ENCODE results near the gene TUBG1. TPM values are rescaled to one million over a fixed set of nuclear protein-coding genes. Genes with fewer than 3 reads are reported as not detected.

The TUBG1 gene
- total RNA-seq: 10 to 100 TPM; 20.5 to 34.4 (median 22.8) TPM

DNA sequence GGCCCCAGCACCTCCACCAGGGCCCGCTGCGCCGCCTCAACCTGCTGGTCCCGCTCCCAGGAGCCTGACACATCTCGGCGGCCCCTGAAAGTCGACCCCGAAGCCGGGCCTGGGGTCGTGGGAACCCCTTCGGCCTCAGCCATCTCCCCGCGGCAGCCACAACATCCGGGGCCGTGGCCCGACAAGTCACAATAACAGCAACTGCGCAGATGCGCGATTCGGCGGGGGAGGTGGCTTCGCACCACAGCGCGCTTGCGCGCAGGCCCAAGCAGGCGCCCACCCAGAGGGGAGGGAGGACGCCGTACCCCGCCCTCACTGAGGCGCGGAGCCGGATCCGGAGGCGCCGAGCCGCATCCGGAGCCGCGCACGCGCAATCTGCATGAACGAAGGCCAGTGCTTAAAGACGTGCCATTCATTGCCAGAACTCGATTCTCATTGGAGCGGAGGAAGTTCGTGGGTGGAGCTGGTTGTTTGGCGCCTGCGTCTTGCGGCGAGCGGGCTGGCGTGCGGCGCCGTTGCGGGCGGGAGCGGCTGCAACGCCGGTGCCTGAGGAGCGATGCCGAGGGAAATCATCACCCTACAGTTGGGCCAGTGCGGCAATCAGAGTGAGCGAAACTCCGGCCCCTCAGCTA, at the start of gene TUBG1, which contains the start of gene RETREG3:
TSS of gene TUBG1 (plus strand) at position 502 of the 632 bp plus-strand sequence. CDS start at position 557, 55 bp downstream.
TSS of gene RETREG3 (minus strand) at position 193 of the 632 bp plus-strand sequence. CDS start at position 143, 50 bp downstream.
- no peaks in the 10 kb centered on the region for H3K9me3 ChIP-seq
- DNase-seq (ENCODE audit: low spot score in 2 of 2): peak; percentile 97 to 98
- intact Hi-C loops (cut with DNase I; ENCODE audit: low total_unique reads): loop anchor here (1.0 kb wide), 1 partner anchor 13 kb away; no protein-coding TSS in a partner anchor
- no peaks in the 10 kb centered on the region for H3K27me3 ChIP-seq
- H3K36me3 ChIP-seq: no peaks in the 10 kb centered on the region
- peak within 1 kb of the TSS; percentile 71 to 92 (median 83) for H3K4me3 ChIP-seq
- TF ChIP-seq POLR2AphosphoS5 (IDR thresholded peaks at IDR 0.05) (peak; percentile 66 to 93 (median 92)), POLR2A (IDR thresholded peaks at IDR 0.05) (peak; percentile 90), CTCF (IDR thresholded peaks at IDR 0.05) (peak; percentile 17 to 63 (median 58))
- H3K27ac ChIP-seq: peak within 1 kb of the TSS; percentile 92 to 94
- peaks cover 0 to 6% of the 10 kb centered on the region in 2 donors for H3K4me1 ChIP-seq

- TF ChIP-seq CTCF (IDR thresholded peaks at IDR 0.05): no peak
- TF ChIP-seq POLR2A (IDR thresholded peaks at IDR 0.05): no peak
- no peak for TF ChIP-seq POLR2AphosphoS5 (IDR thresholded peaks at IDR 0.05)
- no peak for DNase-seq (ENCODE audit: low spot score in 2 of 2)
- intact Hi-C loops (cut with DNase I; ENCODE audit: low total_unique reads): no loop called here
- Histone ChIP-seq H3K4me3 (no peak overlapping the region), H3K36me3 (no peaks in the 10 kb centered on the region), H3K27ac (peak overlapping the region; percentile 21 to 65), H3K4me1 (peaks cover 15% of the 10 kb centered on the region in 2 donors), H3K27me3 (no peaks in the 10 kb centered on the region), H3K9me3 (no peaks in the 10 kb centered on the region)
Measured at GRCh38 chr17:42560246-42560645, 49.2 kb upstream of the TUBG1 start.

DNA sequence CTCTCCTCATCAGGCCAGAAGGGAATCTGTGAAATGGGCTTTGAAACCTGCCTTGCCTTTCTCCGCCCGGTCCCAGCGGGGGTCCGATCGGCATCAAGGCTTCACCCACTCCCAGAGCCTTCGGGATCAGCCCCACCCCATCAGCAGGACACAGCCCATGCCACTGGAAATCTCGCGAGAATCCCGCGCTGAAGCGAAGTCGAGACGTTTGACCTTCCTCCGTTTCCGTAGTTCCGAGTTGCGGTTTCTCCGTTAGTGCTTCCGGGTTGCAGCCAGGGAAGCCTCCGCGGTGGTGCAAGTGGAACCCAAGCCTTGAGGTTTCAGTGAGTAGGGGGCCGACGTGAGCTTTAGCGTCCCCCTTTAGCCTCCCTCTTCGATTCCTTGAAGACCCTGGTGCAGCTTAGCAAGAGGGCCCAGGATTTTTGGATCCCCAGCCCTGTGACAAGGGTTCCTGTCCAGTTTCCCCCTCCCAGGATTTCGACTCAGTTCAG, 47.5 kb upstream of the TUBG1 start, which contains the start of gene COASY:
TSS of gene COASY (plus strand) at position 252 of the 491 bp plus-strand sequence. CDS start 475 bp downstream, outside the sequence.
- peak within 1 kb of the TSS; percentile 86 to 95 for H3K27ac ChIP-seq
- peak; percentile 93 to 96 for DNase-seq (ENCODE audit: low spot score in 2 of 2)
- H3K4me3 ChIP-seq: peak within 1 kb of the TSS; percentile 87 to 88 (median 88)
- H3K36me3 ChIP-seq: no peaks in the 10 kb centered on the region
- no peaks in the 10 kb centered on the region for H3K27me3 ChIP-seq
- peaks cover 15% of the 10 kb centered on the region in 2 donors for H3K4me1 ChIP-seq
- no peaks in the 10 kb centered on the region for H3K9me3 ChIP-seq
- TF ChIP-seq POLR2A (IDR thresholded peaks at IDR 0.05) (peak; percentile 58), POLR2AphosphoS5 (IDR thresholded peaks at IDR 0.05) (peak; percentile 92 to 94 (median 93)), CTCF (IDR thresholded peaks at IDR 0.05) (no peak)
- intact Hi-C loops (cut with DNase I; ENCODE audit: low total_unique reads): no loop called here

- H3K4me1 ChIP-seq: peaks cover 15 to 16% of the 10 kb centered on the region in 2 donors
- intact Hi-C loops (cut with DNase I; ENCODE audit: low total_unique reads): no loop called here
Measured at GRCh38 chr17:42562388-42563142, 46.9 kb upstream of the TUBG1 start.

More at GRCh38 chr17:42562388-42563142, 46.9 kb upstream of the TUBG1 start:
- peak overlapping the region; percentile 87 to 88 (median 88) for H3K4me3 ChIP-seq
- no peak for TF ChIP-seq POLR2A (IDR thresholded peaks at IDR 0.05)
- no peak for TF ChIP-seq CTCF (IDR thresholded peaks at IDR 0.05)
- TF ChIP-seq POLR2AphosphoS5 (IDR thresholded peaks at IDR 0.05): no peak
- H3K27ac ChIP-seq: peak overlapping the region; percentile 86 to 95
- H3K27me3 ChIP-seq: no peaks in the 10 kb centered on the region
- no peaks in the 10 kb centered on the region for H3K36me3 ChIP-seq
- H3K9me3 ChIP-seq: no peaks in the 10 kb centered on the region
- DNase-seq (ENCODE audit: low spot score in 2 of 2): no peak

Data from breast epithelium (tissue), 4 donors.